CD14-positive monocyte (primary cell): ENCODE results near the gene BARHL1. TPM values are rescaled to one million over a fixed set of nuclear protein-coding genes. Genes with fewer than 3 reads are reported as not detected.

Experiments used
- DNase-seq, 3 donors: peaks; one replicate each; pipeline ENCODE4 v3.0.0-alpha.2; 2011 to 2022
- H2AFZ ChIP-seq: 2 replicates; pipeline ENCODE4 v1.6.0; 2012; ENCODE audit warnings: mild to moderate bottlenecking, low read depth, low read length, inconsistent platforms; ENCODE audit not compliant: insufficient read depth, poor library complexity, severe bottlenecking
- H3K27ac ChIP-seq, 2 donors: 1 replicate in 1 of 2; 2 replicates in 1 of 2; pipeline ENCODE4 v1.5.1; 2012 to 2013; ENCODE audit warnings: low read length in 2 of 2, control low read depth in 1 of 2, inconsistent platforms in 1 of 2, low read depth in 1 of 2, mild to moderate bottlenecking in 1 of 2
- H3K27me3 ChIP-seq, 2 donors: one replicate each; pipeline versions ENCODE4 v1.6.0 to v1.6.1; 2011 to 2013; ENCODE audit warnings: low read length in 2 of 2; ENCODE audit not compliant: control insufficient read depth in 2 of 2, insufficient read depth in 2 of 2
- H3K36me3 ChIP-seq, 2 donors: replicated peaks in 1 of 2; 1 replicate in 1 of 2; 2 replicates in 1 of 2; pipeline versions ENCODE4 v1.5.1 to v1.6.1; 2012 to 2013; ENCODE audit warnings: low read length in 2 of 2, control low read depth in 1 of 2, inconsistent platforms in 1 of 2, mild to moderate bottlenecking in 1 of 2; ENCODE audit not compliant: insufficient read depth in 2 of 2, control insufficient read depth in 1 of 2
- H3K4me1 ChIP-seq, 2 donors: 1 replicate in 1 of 2; 2 replicates in 1 of 2; pipeline versions ENCODE4 v1.5.1 to v1.6.1; 2012 to 2013; ENCODE audit warnings: low read length in 2 of 2, control low read depth in 1 of 2, inconsistent platforms in 1 of 2, mild to moderate bottlenecking in 1 of 2, moderate library complexity in 1 of 2; ENCODE audit not compliant: insufficient read depth in 2 of 2, control insufficient read depth in 1 of 2
- H3K4me2 ChIP-seq: replicated peaks from 2 replicates; pipeline ENCODE3; 2012; ENCODE audit warnings: low read length, moderate library complexity, mild to moderate bottlenecking; ENCODE audit not compliant: poor library complexity, severe bottlenecking; ENCODE audit errors: extremely low read depth
- H3K4me3 ChIP-seq, 3 experiments: fragments of 200-600 bp in 1 of 3; sonication (generic) in 1 of 3; replicated peaks in 1 of 3; 1 replicate in 2 of 3; 2 replicates in 1 of 3; pipeline ENCODE4 v1.5.1; 2011 to 2013; ENCODE audit warnings: low read length in 3 of 3, mild to moderate bottlenecking in 3 of 3, control low read depth in 2 of 3, low read depth in 2 of 3, inconsistent platforms in 1 of 3, moderate library complexity in 1 of 3
- H3K79me2 ChIP-seq: 2 replicates; pipeline ENCODE4 v1.6.0; 2012; ENCODE audit warnings: mild to moderate bottlenecking, control low read depth, inconsistent platforms, low read length, moderate library complexity; ENCODE audit not compliant: insufficient read depth
- H3K9ac ChIP-seq: 2 replicates; pipeline ENCODE4 v1.6.0; 2017; ENCODE audit warnings: low read length, mild to moderate bottlenecking; ENCODE audit not compliant: insufficient read depth, poor library complexity, severe bottlenecking
- H3K9me3 ChIP-seq, 2 donors: replicated peaks in 1 of 2; 1 replicate in 1 of 2; 2 replicates in 1 of 2; pipeline versions ENCODE4 v1.5.1 to v1.6.1; 2012 to 2013; ENCODE audit warnings: low read length in 2 of 2, control low read depth in 1 of 2; ENCODE audit not compliant: control insufficient read depth in 1 of 2, insufficient read depth in 1 of 2
- H4K20me1 ChIP-seq: 2 replicates; pipeline ENCODE4 v1.6.0; 2012; ENCODE audit warnings: mild to moderate bottlenecking, low read length, control low read depth, moderate library complexity; ENCODE audit not compliant: insufficient read depth
- H3K27ac Mint-ChIP-seq, 7 donors: one replicate each; pipeline ENCODE4 v1.8.0; 2020; ENCODE audit warnings: mild to moderate bottlenecking in 7 of 7, mixed read lengths in 7 of 7, moderate library complexity in 6 of 7, inconsistent platforms in 2 of 7
- H3K27me3 Mint-ChIP-seq, 3 donors: one replicate each; pipeline ENCODE4 v1.8.0; 2021 to 2022; ENCODE audit warnings: low read depth in 3 of 3, mild to moderate bottlenecking in 3 of 3, mixed read lengths in 3 of 3, moderate library complexity in 3 of 3, inconsistent platforms in 1 of 3
- H3K36me3 Mint-ChIP-seq, 2 donors: one replicate each; pipeline ENCODE4 v1.8.0; 2020; ENCODE audit warnings: mixed read lengths in 2 of 2, inconsistent platforms in 1 of 2, mild to moderate bottlenecking in 1 of 2
- H3K4me1 Mint-ChIP-seq: one replicate; pipeline ENCODE4 v1.8.0; 2020; ENCODE audit warnings: mild to moderate bottlenecking, mixed read lengths
- H3K4me3 Mint-ChIP-seq, 2 donors: one replicate each; pipeline ENCODE4 v1.8.0; 2020; ENCODE audit warnings: mild to moderate bottlenecking in 2 of 2, mixed read lengths in 2 of 2, moderate library complexity in 1 of 2
- H3K9me3 Mint-ChIP-seq, 7 donors: one replicate each; pipeline ENCODE4 v1.8.0; 2020 to 2022; ENCODE audit warnings: mixed read lengths in 7 of 7, mild to moderate bottlenecking in 6 of 7, moderate library complexity in 6 of 7, inconsistent platforms in 2 of 7
- WGBS: methylation state at CpG from one replicate; pipeline ENCODE4 v1.1.5; 2013; ENCODE audit warnings: missing lambda C conversion rate; ENCODE audit not compliant: insufficient coverage; 5-methylcytosine and 5-hydroxymethylcytosine counted together
- intact Hi-C, 2 donors: fragments of 100-400 bp; cut with micrococcal nuclease; formaldehyde crosslinking; loops; one replicate each; pipeline versions ENCODE4 v1.15.0 to v1.15.1; 2023
- polyA plus RNA-seq, 3 donors: library from polyadenylated mRNA; depleted of rRNA in 1 of 3; unstranded in 2 of 3; stranded (reverse) in 1 of 3; fragments of 300-500 nt in 2 of 3; fragments of >200 nt in 1 of 3; fragmentation: Illumina TruSeq in 2 of 3; gene quantifications; 1 replicate in 2 of 3; 2 replicates in 1 of 3; pipeline ENCODE4 v1.2.3, GENCODE V29; 2012 to 2021
- TF ChIP-seq, protein P1 (sequence below): fragments of 200-600 bp; IDR thresholded peaks from one replicate; pipeline ENCODE4 v1.8.0; 2022; ENCODE audit warnings: antibody characterized with exemption, mild to moderate bottlenecking

Gene BARHL1
- polyA plus RNA-seq, 3 donors: not detected

DNA sequence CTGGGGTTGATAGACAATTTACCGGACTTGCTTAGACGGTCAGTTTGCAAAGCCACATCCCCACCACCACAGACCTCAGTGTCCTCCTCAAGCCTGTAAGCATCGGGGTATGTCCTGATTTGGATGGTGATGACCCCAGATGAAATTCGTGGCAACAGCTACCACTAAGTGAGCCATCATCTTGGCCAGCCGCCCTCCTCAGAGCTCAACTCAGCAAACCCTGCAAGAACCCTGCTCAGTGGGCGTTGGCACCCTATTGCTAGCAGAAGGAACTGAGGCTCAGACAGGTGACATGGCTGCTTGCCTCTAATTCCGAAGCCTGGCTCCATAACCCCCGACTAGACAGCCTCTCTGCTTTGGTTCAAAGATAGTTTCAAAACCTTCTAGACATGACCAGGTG lies 41.4 kb upstream of the BARHL1 start:
- H3K27me3 ChIP-seq: peaks cover 0 to 1% of the 10 kb centered on the region in 2 donors
- no peak for DNase-seq
- H4K20me1 ChIP-seq: no peaks in the 10 kb centered on the region
- no peak overlapping the region for H3K4me3 Mint-ChIP-seq
- no peak overlapping the region for H3K4me3 ChIP-seq
- H3K27ac ChIP-seq: no peak overlapping the region
- H3K4me2 ChIP-seq: no peak overlapping the region
- H3K36me3 ChIP-seq: no peaks in the 10 kb centered on the region
- no peak overlapping the region for H3K27ac Mint-ChIP-seq
- H3K9ac ChIP-seq: no peak overlapping the region
- H3K4me1 ChIP-seq: no peaks in the 10 kb centered on the region
- intact Hi-C loops: no loop called here
- no peaks in the 10 kb centered on the region for H3K36me3 Mint-ChIP-seq
- H2AFZ ChIP-seq: no peak overlapping the region
- TF ChIP-seq, protein P1, sequence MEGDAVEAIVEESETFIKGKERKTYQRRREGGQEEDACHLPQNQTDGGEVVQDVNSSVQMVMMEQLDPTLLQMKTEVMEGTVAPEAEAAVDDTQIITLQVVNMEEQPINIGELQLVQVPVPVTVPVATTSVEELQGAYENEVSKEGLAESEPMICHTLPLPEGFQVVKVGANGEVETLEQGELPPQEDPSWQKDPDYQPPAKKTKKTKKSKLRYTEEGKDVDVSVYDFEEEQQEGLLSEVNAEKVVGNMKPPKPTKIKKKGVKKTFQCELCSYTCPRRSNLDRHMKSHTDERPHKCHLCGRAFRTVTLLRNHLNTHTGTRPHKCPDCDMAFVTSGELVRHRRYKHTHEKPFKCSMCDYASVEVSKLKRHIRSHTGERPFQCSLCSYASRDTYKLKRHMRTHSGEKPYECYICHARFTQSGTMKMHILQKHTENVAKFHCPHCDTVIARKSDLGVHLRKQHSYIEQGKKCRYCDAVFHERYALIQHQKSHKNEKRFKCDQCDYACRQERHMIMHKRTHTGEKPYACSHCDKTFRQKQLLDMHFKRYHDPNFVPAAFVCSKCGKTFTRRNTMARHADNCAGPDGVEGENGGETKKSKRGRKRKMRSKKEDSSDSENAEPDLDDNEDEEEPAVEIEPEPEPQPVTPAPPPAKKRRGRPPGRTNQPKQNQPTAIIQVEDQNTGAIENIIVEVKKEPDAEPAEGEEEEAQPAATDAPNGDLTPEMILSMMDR: no peak
- WGBS: 90% methylated on average over 7 of the region's 8 CpGs
- H3K9me3 ChIP-seq: no peaks in the 10 kb centered on the region
- no peaks in the 10 kb centered on the region for H3K79me2 ChIP-seq
- H3K9me3 Mint-ChIP-seq: peaks cover 0 to 6% (median 1%) of the 10 kb centered on the region in 7 donors
- no peaks in the 10 kb centered on the region for H3K4me1 Mint-ChIP-seq
- peaks cover 13 to 28% (median 14%) of the 10 kb centered on the region in 3 donors for H3K27me3 Mint-ChIP-seq

DNA sequence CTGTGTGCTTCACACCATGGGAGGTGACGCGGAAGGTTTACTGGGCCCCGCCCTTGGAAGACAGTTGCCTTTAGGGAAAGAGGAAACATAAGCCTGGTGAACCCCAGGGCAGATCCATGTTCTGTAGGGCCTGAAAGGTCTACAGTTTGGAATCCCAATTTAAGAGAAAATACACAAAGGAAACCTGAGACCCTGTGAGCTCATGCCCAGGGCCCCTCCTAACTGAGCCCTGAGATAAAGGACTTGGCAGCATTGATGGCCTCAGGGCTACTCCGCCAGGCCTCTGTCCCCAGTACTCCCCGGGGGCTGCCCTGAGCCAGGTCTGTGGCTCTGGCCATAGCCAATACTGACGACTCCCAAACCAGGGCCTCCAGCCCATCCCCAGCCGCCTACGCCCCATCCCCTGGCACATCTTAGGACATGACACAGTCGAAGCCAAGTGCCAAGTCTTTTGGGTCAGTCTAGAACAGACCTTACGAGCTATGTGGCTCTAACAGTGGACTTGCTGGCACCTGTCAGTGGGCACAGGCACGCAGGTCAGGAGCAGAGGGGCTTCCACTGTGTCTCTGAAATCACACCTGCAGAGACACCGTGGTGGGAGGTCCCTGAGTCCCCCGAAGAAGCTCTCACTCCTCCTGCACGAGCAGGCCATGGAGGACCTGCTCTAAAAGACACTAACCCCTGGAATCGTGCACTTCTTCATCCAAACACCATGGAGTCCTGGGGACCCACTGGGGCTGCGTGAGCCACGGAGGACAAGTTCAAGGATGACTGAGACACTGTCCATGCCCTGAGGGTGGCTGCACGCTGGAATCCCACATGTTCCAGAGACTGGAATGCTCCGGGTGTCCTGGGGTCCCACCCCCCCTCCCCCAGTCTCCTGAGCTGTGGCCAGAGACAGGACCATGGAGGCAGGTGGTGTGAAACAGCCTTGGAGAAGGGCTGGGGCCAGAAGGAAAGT lies 40.3 kb upstream of the BARHL1 start:
- TF ChIP-seq, protein P1: no peak
- H4K20me1 ChIP-seq: no peaks in the 10 kb centered on the region
- H3K4me1 ChIP-seq: no peaks in the 10 kb centered on the region
- no peak overlapping the region for H3K27ac ChIP-seq
- no peak overlapping the region for H3K4me3 ChIP-seq
- no peaks in the 10 kb centered on the region for H3K79me2 ChIP-seq
- peaks cover 0 to 5% of the 10 kb centered on the region in 2 donors for H3K27me3 ChIP-seq
- H3K9ac ChIP-seq: no peak overlapping the region
- H3K4me2 ChIP-seq: no peak overlapping the region
- Mint-ChIP-seq H3K4me1 (peaks cover 2% of the 10 kb centered on the region), H3K27me3 (peaks cover 17 to 36% (median 18%) of the 10 kb centered on the region in 3 donors), H3K9me3 (peaks cover 0 to 2% (median 0%) of the 10 kb centered on the region in 7 donors), H3K36me3 (no peaks in the 10 kb centered on the region), H3K27ac (no peak overlapping the region), H3K4me3 (no peak overlapping the region)
- intact Hi-C loops: no loop called here
- H2AFZ ChIP-seq: no peak overlapping the region
- no peak for DNase-seq
- no peaks in the 10 kb centered on the region for H3K9me3 ChIP-seq
- 94% methylated on average over 17 of the region's 19 CpGs for WGBS
- H3K36me3 ChIP-seq: no peaks in the 10 kb centered on the region
